HG03432 (cell line): ENCODE results near the gene SLC30A1.
"Not testable (repeated sequence)": the region's sequence is repeated elsewhere in the genome, so short reads cannot be mapped to it uniquely, and the experiment has no call there.

Experiments
- ATAC-seq: cut with Tn5 transposase; IDR thresholded peaks from one replicate; pipeline ENCODE4 v1.9.1; 2021; ENCODE audit warnings: mild to moderate bottlenecking, moderate library complexity; ENCODE audit not compliant: unreplicated experiment

Gene SLC30A1, protein sequence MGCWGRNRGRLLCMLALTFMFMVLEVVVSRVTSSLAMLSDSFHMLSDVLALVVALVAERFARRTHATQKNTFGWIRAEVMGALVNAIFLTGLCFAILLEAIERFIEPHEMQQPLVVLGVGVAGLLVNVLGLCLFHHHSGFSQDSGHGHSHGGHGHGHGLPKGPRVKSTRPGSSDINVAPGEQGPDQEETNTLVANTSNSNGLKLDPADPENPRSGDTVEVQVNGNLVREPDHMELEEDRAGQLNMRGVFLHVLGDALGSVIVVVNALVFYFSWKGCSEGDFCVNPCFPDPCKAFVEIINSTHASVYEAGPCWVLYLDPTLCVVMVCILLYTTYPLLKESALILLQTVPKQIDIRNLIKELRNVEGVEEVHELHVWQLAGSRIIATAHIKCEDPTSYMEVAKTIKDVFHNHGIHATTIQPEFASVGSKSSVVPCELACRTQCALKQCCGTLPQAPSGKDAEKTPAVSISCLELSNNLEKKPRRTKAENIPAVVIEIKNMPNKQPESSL

DNA sequence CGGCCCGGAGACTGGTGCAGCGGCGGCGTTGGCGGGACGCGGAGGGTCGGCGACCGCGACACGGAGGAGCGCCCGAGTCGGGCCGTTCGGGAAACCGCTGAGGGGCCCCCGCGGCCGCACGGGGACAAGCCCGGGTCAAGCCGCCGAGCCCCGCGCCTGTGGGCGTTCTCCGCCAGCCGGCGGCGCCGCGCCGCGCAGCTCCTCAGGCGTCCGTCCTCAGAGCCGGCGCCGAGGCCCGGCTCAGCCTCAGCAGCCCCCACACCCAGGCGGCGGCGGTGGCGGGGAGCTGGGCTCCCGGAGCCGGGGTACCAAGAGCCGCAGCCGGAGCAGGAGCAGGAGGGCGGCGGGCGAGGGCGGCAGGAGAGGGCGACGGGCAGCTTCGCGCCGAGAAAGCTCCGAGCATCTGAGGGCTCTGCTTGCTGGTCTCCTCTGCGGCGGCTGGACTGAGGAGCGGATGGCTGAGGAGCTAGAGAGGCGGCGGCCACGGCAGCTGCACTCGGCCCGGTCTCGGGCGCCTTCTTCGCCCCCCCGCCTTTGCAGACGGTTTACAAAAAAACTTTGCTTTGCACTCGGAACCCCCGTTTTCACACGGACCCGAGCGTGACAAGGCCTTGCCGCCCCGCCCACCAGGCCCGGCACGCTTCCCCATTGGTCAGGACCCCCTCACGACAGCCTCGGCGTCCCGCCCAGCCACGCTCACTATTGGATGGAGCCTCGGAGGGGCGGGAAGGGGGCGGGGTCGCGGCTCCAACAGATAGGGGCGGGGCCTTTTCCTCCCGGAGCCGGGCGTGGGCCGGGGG lies at the start of gene SLC30A1:
Gene SLC30A1 (minus strand): TSS at position 522 of the 800 bp plus-strand sequence. CDS start 549 bp downstream, outside the sequence.
- peak; percentile 85 for ATAC-seq

DNA sequence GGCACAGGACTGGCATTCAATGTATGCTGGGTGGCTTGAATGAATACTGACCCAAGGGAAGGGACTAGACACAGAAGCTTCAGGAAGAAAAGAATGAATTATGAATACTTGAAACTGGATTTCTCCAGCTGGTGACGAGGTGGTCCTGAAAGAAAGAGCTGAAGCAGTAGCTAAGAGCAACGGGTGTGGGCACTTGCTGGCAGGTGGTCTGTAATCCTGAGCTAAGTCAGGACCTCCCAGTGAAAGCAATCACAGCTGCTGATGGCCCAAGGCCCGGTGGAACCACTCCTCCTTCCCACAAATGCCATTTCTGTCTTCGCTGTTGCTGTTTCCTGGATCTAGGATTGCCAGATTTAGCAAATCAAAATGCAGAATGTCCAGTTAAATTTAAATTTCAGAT lies 49.5 kb upstream of the SLC30A1 start:
- ATAC-seq, result no peak

DNA sequence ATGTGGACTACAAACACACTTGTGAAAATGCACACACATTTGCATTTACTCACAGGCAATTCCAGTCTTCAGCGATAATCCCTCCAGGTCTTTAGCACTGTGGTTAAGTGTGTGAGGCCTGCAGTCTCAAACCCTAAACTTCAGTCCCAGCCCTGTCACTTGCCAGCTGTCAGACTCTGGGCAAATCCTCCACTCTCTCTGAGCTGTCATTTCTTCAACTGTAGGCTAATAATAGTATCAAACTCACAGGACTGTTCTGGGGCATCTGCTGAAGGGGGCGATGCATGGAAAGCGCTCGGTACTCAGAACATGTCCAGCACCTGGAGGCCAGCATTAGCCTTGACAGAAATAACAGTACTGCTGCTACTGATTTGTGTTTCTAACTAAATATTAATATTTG lies 48.3 kb upstream of the SLC30A1 start:
- no peak for ATAC-seq

DNA sequence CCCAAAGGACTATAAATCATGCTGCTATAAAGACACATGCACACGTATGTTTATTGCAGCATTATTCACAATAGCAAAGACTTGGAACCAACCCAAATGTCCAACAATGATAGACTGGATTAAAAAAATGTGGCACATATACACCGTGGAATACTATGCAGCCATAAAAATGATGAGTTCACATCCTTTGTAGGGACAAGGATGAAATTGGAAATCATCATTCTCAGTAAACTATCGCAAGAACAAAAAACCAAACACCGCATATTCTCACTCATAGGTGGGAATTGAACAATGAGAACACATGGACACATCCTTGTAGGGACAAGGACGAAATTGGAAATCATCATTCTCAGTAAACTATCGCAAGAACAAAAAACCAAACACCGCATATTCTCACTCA lies 46.9 kb upstream of the SLC30A1 start:
- ATAC-seq, result not testable (repeated sequence)

DNA sequence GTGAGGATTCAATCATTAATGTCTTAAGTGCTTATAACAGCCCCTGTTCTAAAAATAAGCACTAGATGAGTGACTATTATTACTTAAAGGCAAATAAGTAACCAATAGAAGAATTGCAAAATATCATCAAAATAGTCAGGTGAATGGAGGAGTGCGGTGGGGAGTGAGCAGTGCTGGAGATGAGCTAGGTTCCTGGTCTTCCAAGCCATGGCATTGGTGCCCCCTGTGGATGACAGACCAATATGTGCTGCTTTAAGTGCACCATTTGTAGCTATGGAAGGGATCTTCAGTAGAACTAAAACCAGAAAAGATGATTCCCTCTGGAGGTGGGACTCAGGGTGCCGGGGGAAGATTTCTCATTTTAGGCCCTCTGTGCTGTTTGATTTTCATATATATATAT lies 46.1 kb upstream of the SLC30A1 start:
- ATAC-seq, result no peak

DNA sequence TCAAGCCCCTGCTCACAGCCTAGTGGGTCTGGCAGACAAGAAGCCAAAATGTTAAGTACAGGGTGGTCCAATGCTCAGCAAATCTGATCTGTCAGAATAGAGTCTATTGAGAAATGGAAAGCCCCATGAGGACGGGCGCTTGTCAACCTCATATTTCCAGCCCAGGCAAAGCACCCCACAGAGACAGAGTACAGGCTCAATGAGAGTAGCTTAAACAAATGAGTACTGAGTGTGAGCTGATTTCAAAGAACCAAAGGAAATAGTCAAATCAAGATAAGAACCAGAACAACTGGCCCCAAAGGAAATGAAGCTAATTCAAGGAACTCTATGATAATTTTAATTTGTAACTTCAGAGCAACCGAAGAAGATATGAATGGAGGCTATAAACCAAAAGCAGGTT lies 44.6 kb upstream of the SLC30A1 start:
- no peak for ATAC-seq

DNA sequence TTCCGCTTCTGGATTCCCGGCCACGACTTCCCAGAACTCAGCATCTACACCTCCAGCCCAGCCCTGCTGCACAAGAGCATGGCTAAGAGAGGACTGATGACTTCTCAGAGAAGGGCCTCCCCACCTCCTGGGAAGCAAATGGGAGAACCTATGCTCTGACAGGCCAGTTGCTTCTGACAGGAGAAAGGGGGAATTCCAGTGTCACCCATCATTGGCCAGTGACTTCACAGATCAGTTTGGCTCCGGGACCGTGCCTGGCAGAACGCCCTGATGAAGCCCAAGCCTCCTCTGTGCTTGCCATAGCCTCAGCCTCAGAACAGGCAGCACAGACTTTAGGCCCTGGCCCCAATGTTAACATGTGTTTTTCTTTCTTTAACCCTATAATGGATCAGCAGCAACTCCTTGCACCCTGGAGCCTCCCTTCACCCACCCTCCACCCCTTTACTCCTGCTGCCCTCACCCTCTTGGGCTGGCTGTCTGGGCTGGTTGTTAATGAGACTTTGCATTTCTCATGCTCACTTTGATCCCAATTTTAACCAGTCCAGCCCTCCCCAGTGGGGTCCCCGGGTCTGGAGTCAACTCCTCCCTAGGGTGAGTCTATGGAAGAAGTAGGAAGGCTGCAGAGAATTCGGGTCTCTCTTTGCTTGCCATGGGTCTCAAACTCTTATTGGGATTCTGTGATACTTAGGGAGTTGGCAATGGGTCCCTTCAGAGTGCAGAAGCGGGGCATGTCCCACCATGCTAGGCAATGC lies 42.7 kb upstream of the SLC30A1 start:
- no peak for ATAC-seq

DNA sequence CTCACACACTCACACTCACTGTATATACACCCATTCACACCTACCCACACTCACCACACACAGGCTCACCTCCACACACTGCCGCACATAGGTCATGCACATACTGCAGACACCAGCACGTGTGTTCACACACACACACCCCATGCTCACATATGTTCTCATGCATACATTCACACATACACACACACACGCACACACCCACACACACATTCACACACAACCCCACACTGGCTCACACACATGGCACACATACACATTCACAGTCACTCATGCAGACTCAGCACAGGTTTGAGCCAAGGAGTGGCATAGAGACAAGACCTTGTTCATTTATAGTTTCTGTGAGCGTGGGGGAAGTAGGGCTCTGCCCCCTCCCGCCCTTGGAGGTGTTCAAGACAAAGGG lies 41.1 kb upstream of the SLC30A1 start:
- no peak for ATAC-seq

DNA sequence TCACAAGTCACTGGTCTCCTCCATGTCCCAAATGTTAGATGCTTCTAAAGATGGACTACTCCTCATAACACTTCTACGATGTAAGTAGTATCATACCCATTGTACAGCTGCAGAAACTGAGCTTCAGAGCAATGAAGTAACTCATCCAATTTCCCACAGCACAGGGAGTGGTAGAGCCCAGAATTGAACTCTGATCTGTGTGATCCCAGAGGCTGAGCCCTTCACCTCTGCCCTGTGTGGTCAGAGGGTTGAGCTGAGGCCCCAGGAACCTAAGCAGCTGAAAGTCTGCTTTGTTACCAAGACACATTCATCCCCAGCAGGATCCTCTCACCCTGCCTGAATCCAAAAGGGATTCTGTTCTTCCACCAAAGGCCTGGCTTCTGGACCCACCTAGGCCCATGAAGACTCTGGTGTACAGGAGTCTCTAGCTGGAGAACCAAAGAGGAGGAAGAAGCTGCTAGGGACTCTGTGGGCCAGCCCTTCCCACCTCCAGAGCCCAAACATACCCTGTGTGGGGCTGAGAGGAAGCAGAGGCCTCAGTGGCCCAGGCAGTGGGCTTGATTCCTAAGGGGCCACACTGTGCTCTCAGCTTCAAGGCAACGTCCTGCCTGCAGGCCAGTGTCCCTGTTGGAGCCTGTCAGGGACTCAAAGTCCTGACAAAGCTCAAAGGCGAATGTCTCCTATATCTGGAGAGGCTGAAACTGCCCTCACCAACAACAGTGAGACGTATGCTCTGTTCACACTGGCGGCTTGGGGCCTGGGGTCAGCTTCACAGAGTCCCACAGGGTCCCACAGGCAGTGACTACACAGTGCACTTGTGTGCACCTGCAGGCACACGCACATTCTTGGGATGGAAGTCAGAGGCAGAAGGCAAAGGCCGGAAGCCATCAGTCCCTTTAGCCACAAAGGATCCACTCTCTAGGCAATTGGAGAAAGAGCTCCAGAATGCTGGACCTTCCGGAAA lies 40.4 kb upstream of the SLC30A1 start:
- ATAC-seq, result no peak

DNA sequence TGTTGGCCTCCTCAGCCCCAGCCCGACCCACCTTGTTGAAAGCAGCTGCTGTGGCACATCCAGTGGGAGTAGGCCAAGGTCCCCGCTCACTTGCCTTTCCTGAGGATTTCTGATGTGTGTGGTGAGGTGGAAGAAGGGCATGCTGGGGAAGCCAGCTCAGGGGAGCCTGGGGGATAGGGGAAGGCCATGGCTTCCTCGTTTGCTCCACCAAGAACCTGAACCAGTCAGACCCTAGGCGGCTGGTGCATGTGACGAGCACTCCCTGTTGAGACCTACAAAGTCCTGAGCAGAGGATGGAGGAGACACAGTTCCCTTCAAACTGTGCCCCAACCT lies 38.0 kb upstream of the SLC30A1 start:
- ATAC-seq, result no peak

DNA sequence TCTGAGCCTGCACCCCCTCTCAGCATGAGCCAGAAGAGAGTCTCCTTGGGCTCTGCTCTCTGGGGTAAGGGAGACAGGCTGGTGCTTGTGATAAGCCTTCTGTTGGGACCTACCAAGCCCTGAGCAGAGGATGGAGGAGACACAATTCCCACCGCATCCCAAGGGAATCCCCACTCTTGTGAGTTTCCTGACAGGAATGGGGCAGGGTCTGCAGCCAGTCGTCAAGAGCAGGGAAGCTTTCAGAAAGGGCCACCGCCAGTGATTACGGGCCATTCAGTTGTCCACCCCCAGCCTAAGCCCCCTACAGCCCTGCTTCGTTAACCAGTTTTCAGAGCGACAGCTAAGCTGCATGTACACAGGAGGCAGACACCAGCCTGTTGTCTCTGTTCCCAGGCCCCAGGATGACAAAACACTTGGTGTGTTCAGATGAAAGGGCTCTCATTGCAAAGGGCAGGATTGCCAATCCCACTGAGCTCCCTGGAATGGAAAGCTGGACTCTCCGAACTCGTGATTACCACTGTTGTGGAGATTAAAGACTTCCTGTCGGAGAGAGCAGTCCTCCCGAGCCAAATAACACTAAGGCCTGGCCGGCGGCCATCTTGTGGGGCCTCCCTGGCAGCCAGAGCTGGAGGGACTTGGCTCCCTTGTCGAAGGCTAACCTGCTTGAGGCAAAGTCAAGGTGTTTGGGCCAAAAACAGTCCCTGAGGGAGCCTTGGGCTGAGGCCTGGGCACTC lies 37.4 kb upstream of the SLC30A1 start:
- ATAC-seq, result no peak

DNA sequence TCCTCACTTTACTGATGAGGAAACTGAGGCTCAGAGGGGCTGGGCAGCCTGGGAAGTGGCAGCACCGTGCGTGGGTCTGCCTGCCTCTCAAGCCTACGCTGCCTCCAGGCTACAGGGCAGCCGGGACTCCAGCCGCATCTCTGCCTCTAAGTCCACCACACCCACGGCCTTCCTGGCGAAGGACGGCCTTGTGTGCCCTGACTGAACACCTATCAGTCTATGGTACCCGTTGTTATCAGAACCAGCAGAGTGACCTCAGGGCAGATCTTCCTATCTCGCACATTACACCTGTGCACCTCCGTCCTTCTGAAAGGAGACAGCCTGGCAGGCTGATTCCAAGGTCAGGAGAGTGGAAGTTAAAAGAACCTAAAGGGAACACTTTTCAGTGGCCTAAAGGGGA lies 35.7 kb upstream of the SLC30A1 start:
- ATAC-seq, result no peak

DNA sequence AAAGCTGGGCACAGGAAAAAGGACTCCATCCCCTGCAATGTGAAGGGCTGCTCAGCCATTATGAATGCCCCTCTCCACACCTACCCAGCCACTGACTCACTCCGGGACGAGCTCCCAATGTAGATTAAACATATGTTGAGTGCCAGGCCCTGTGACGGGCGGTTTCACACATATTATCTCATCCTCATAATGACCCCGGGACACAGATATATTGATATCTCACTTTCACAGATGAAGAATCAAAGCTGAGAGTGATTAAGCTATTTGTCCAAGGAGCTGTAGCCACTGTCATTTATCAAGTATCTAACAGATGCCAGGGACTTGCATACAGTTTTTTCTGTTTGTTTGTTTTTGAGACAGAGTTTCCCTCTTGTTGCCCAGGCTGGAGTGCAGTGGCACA lies 35.0 kb upstream of the SLC30A1 start:
- ATAC-seq, result no peak

DNA sequence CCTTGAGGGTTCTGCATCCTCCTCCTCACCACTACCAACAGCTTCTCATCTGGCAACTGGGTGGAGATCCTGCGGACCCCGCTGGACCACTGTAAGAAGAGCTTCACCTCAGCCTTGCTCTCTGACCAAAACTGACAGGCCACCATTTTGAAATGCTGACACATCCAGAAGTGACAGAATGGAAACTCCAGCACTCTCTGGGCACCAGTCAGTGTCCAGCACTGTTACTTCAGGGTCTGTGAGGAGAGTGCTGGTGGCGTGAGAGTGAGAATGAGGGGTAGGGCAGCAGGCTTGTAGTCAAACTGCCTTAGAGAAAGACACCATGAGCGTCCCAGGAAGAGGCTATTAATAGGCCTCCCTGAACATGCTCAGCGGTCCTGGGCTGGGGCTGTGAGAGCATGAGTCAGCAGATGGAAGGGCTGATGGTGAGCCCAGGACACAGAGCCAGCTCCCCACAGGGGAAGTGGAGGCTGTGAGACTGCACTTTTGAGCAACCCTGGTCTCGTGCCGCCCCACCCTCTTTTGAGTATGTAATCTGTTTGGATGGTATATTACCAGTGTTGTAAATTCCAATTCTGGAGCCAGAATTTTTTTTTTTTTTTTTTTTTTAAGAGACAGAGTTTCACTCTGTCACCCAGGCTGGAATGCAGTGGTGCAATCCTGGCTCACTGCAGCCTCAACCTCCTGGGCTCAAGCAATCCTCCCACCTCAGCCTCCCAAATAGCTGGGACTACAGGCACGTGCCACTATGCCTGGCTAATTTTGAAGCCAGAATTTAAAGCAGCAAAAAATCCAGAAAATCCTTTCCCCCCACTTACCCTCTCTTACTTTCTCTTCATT lies 34.4 kb upstream of the SLC30A1 start:
- ATAC-seq, result no peak

DNA sequence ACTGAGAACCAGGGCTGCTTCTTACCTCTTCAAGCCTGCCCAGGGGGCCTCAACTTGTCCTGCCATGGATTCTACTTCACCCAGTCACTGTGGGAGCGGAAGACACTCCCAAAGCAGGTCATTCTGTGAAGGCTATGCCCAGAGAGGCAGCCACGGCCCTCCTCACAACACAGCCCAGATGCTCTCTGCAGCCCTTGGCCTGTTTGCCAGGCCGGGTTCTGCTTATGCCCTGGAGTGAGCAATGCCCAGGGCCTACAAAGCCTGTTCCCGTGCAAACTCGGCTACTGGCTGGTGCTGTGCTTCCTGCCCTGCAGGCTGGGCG lies 33.8 kb upstream of the SLC30A1 start:
- ATAC-seq, result no peak

DNA sequence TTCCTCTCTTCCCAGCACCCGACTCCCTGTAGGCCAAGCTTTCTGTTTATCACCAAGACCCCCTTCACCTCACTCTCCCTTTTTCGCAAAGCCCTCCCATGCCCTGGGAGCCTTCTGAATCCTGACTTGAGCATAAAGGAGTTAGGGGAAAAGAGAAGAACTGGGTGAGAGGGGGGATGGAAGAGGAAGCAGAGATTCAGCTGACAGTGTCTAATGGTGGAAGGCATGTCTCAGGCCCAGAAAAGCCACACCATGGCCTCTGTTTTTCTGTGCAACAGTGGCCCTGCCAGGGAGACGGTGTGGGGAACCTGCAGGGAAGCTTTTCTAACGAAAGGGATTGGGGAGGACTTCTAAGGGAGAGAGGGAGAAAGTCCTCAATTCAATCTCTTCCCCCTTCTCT lies 32.9 kb upstream of the SLC30A1 start:
- no peak for ATAC-seq

DNA sequence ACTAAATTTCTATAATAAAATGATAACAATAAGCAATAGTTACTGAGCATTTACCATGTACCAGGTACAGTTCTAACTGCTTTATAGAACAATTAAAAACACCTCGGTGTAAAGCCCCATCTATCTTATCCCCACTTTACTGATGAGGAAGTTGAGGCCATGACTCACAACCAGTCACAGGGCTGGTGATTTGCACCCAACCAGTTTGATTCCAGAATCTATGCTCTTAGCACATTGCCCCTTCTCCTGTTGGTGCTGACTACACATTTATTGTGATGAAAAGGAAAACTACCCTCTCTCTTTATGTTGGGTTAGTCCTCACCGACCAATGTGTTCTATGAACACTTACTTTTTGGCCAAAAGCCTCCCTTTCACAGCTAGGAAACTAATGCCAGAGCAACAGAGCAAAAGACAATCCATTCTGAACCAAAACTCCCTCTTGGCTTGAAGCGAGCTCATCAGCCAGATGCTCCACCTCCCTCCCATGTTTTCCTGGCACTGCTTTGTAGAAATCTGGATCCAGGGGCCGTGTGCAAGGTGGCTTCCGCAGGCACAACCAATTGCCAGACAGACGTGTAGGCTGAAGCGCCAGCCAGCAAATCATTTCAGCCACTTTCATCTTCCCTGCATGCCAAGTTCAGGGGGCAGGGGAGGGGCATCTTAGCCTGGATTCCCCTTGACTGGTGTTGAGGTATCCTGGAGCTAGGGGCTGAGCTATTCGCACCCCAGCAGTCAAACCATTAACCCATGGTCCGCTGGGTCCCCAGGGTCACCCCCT lies 32.0 kb upstream of the SLC30A1 start:
- ATAC-seq, result no peak
